Measurements from ENCODE around the gene DUSP28. TPM values are rescaled to one million over a fixed set of nuclear protein-coding genes. Genes with fewer than 3 reads are reported as not detected.

Gene DUSP28
- total RNA-seq, 1 donor from 2014 or later = 6.3 TPM

DNA sequence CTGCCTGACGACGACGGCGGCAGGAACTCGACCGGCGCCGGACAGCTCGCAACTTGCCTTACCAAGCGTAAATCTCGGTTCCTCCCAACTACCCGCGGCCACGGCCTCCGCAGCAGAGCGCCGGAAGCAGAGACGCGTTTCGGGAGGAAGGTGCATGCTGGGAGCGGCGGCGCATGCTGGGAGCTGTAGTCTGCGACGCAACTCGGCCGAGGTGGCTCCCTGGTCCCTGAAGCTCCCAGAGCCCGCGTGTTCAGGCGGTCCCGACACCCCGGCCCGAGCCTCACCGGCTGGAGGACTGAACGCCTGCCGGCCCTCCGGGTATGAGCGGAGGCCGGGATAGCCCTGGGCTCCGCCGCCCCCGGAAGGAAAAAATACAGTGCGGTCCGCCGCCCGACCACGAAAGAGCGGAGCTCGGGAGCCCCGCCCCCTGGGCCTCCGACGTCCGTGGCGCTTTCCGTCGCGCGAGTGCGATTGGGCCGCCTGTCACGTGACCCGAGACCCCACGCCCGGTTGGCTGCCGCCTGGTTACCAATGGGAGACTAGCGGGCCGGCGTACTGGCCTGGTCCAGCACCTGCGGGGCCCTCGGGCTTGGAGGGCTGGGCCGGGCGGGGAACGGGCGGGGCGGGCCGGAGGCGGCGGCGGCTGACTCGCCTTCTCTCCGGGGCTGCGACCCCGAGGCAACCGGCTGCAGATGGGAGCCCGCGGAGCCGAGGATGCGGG is 26.2 kb downstream of the DUSP28 start, which contains the start of gene CAPN10:
CAPN10 (plus strand) TSS at position 537 of the 721 bp plus-strand sequence; CDS start at position 715, 178 bp downstream.
- intact Hi-C loops (cut with micrococcal nuclease) = loop anchor here (1.0 to 10.0 kb wide), 4 partner anchors 20 to 921 kb away; partner anchors contain the start of genes DUSP28 and STK25
- H3K27ac Mint-ChIP-seq = peak within 1 kb of the TSS; percentile 87

GRCh38 chr2:240586919-240587800 is 27.0 kb downstream of the DUSP28 start:
- Mint-ChIP-seq H3K27me3 (no peaks in the 10 kb centered on the region), H3K4me3 (peak overlapping the region; percentile 79), H3K36me3 (ENCODE audit: low read depth) (peaks cover 15% of the 10 kb centered on the region), H3K27ac (peak overlapping the region; percentile 87), H3K4me1 (peaks cover 32% of the 10 kb centered on the region), H3K9me3 (no peaks in the 10 kb centered on the region)
- intact Hi-C loops (cut with micrococcal nuclease) = loop anchor here (1.0 to 10.0 kb wide), 5 partner anchors 21 to 920 kb away; partner anchors contain the start of genes DUSP28 and STK25
- peak; percentile 91 for DNase-seq

More for the DNA sequence above, 26.2 kb downstream of the DUSP28 start, which contains the start of gene CAPN10:
- DNase-seq = peak; percentile 99
- no peaks in the 10 kb centered on the region for H3K27me3 Mint-ChIP-seq
- H3K9me3 Mint-ChIP-seq = no peaks in the 10 kb centered on the region
- peaks cover 32% of the 10 kb centered on the region for H3K4me1 Mint-ChIP-seq
- H3K4me3 Mint-ChIP-seq = peak within 1 kb of the TSS; percentile 95
- H3K36me3 Mint-ChIP-seq (ENCODE audit: low read depth) = peaks cover 16% of the 10 kb centered on the region

DNA sequence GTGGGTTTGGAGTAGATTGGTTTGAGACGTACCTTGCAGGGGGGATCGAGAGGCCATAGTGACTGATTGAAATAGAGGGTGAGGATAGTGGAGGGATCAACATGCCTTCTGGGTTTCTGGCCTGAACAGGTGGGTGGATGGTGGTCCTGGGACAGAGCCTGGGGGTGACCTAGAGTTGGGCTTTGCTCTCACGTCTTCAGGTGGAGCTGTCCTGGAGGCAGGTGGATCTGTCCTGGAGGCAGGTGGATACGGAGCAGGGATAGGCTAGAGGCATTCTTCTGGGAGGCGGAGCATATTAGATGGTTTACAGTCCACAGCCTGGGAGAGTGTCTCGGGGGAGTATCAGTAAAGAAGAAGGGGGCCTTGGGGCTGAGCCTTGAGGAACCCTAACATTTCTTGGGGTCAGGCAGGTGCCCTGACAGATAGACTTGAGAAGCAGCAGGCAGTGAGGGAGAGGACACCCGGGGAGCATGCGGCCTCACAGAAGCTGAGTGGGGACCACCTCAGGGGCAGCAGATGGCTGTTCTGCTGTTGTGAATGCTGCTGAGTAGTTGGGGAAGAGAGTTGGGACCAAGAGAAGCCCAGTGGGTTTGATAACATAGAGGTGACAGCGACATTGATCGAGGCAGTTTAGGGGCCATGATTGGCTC is 28.0 kb downstream of the DUSP28 start:
- intact Hi-C loops (cut with micrococcal nuclease) = loop anchor here (5.0 to 10.0 kb wide), 2 partner anchors 117 to 919 kb away; partner anchors contain the start of gene STK25
- Mint-ChIP-seq H3K4me1 (peaks cover 30% of the 10 kb centered on the region), H3K36me3 (ENCODE audit: low read depth) (peaks cover 17% of the 10 kb centered on the region), H3K4me3 (peak overlapping the region; percentile 79), H3K9me3 (no peaks in the 10 kb centered on the region), H3K27ac (peak overlapping the region; percentile 70), H3K27me3 (no peaks in the 10 kb centered on the region)
- no peak for DNase-seq

- no peaks in the 10 kb centered on the region for H3K27me3 Mint-ChIP-seq
- intact Hi-C loops (cut with micrococcal nuclease) = loop anchor here (5.0 to 10.0 kb wide), 2 partner anchors 116 to 919 kb away; partner anchors contain the start of gene STK25
- peak overlapping the region; percentile 70 for H3K27ac Mint-ChIP-seq
- no peaks in the 10 kb centered on the region for H3K9me3 Mint-ChIP-seq
- peak overlapping the region; percentile 79 for H3K4me3 Mint-ChIP-seq
- H3K36me3 Mint-ChIP-seq (ENCODE audit: low read depth) = peaks cover 17% of the 10 kb centered on the region
- H3K4me1 Mint-ChIP-seq = peaks cover 28% of the 10 kb centered on the region
- DNase-seq = no peak
These were observed 28.5 kb downstream of the DUSP28 start for GRCh38 chr2:240588669-240589068.

- intact Hi-C loops (cut with micrococcal nuclease) = loop anchor here (5.0 to 10.0 kb wide), 2 partner anchors 115 to 918 kb away; partner anchors contain the start of gene STK25
- no peak overlapping the region for H3K27ac Mint-ChIP-seq
- H3K9me3 Mint-ChIP-seq = no peaks in the 10 kb centered on the region
- H3K36me3 Mint-ChIP-seq (ENCODE audit: low read depth) = peaks cover 17% of the 10 kb centered on the region
- H3K4me1 Mint-ChIP-seq = peaks cover 26% of the 10 kb centered on the region
- no peak for DNase-seq
- no peak overlapping the region for H3K4me3 Mint-ChIP-seq
- H3K27me3 Mint-ChIP-seq = no peaks in the 10 kb centered on the region
These were observed 29.2 kb downstream of the DUSP28 start for GRCh38 chr2:240589375-240589774.

- Mint-ChIP-seq H3K36me3 (ENCODE audit: low read depth) (peaks cover 17% of the 10 kb centered on the region), H3K9me3 (no peaks in the 10 kb centered on the region), H3K4me1 (peaks cover 20% of the 10 kb centered on the region), H3K4me3 (no peak overlapping the region), H3K27me3 (no peaks in the 10 kb centered on the region), H3K27ac (no peak overlapping the region)
- no peak for DNase-seq
- intact Hi-C loops (cut with micrococcal nuclease) = loop anchor here (5.0 to 10.0 kb wide), 2 partner anchors 115 to 917 kb away; partner anchors contain the start of gene STK25
These were observed 29.8 kb downstream of the DUSP28 start for GRCh38 chr2:240589850-240590525.

DNA sequence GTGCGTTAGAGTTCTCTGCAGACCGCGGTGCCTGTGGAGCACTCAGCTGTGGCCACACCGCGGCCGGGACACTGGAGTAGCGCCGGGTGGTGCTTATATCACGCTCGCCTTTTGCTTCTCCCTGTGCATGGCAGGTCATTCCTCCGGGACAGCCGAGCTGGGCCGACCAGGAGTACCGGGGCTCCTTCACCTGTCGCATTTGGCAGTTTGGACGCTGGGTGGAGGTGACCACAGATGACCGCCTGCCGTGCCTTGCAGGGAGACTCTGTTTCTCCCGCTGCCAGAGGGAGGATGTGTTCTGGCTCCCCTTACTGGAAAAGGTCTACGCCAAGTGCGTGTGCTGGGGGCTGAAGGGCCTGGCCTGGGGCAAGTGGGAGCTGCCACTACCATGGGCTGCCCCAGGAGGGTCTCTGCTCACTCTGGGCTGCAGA is 30.5 kb downstream of the DUSP28 start:
- Mint-ChIP-seq H3K27ac (no peak overlapping the region), H3K36me3 (ENCODE audit: low read depth) (peaks cover 17% of the 10 kb centered on the region), H3K27me3 (no peaks in the 10 kb centered on the region), H3K4me3 (no peak overlapping the region), H3K9me3 (no peaks in the 10 kb centered on the region), H3K4me1 (peaks cover 20% of the 10 kb centered on the region)
- no peak for DNase-seq
- intact Hi-C loops (cut with micrococcal nuclease) = no loop called here

GRCh38 chr2:240591226-240591625 is 31.1 kb downstream of the DUSP28 start:
- H3K36me3 Mint-ChIP-seq (ENCODE audit: low read depth) = peaks cover 19% of the 10 kb centered on the region
- H3K9me3 Mint-ChIP-seq = no peaks in the 10 kb centered on the region
- no peak for DNase-seq
- H3K4me3 Mint-ChIP-seq = no peak overlapping the region
- no peaks in the 10 kb centered on the region for H3K27me3 Mint-ChIP-seq
- no peak overlapping the region for H3K27ac Mint-ChIP-seq
- H3K4me1 Mint-ChIP-seq = peaks cover 20% of the 10 kb centered on the region
- intact Hi-C loops (cut with micrococcal nuclease) = no loop called here

GRCh38 chr2:240591784-240592183 is 31.6 kb downstream of the DUSP28 start:
- H3K27ac Mint-ChIP-seq = no peak overlapping the region
- peaks cover 19% of the 10 kb centered on the region for H3K36me3 Mint-ChIP-seq (ENCODE audit: low read depth)
- H3K4me1 Mint-ChIP-seq = peaks cover 20% of the 10 kb centered on the region
- intact Hi-C loops (cut with micrococcal nuclease) = no loop called here
- H3K4me3 Mint-ChIP-seq = no peak overlapping the region
- no peaks in the 10 kb centered on the region for H3K27me3 Mint-ChIP-seq
- no peak for DNase-seq
- H3K9me3 Mint-ChIP-seq = no peaks in the 10 kb centered on the region

GRCh38 chr2:240593026-240593702 is 33.0 kb downstream of the DUSP28 start:
- H3K36me3 Mint-ChIP-seq (ENCODE audit: low read depth) = peaks cover 17% of the 10 kb centered on the region
- no peaks in the 10 kb centered on the region for H3K27me3 Mint-ChIP-seq
- H3K4me3 Mint-ChIP-seq = no peak overlapping the region
- H3K9me3 Mint-ChIP-seq = no peaks in the 10 kb centered on the region
- no peak overlapping the region for H3K27ac Mint-ChIP-seq
- DNase-seq = no peak
- intact Hi-C loops (cut with micrococcal nuclease) = no loop called here
- H3K4me1 Mint-ChIP-seq = peaks cover 11% of the 10 kb centered on the region

DNA sequence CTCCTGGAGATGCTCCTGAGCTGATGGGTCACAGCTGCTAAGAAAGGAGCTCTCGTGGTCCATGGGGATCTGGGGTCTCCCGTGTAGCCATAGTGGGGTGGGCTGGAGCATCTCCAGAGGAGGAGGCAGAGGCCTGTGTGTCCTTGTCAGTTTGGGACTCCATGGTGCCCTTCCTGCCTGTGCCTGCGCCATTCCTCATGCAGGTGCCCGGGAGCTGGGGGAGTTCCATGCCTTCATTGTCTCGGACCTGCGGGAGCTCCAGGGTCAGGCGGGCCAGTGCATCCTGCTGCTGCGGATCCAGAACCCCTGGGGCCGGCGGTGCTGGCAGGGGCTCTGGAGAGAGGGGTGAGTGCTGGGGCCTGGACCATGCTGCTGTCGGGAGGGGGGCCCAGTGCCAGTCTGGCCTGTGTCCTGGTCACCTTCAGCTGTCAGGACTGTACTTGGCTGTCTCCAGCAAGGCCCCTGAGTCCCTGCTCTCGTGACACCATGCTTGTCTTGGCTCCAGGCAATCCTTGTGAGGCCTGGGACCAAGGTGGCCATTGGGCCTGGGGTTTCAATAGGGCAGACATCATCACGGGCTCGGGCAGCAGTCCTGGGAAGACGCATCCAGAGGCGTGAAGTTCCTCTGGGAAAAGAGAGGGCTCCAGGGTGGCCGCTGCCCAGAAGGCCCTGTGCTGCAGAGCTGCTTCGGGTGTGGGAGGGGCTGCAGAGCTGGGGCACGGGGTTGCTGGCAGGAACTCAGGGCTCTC is 33.7 kb downstream of the DUSP28 start:
- no peaks in the 10 kb centered on the region for H3K27me3 Mint-ChIP-seq
- peaks cover 14% of the 10 kb centered on the region for H3K36me3 Mint-ChIP-seq (ENCODE audit: low read depth)
- no peak overlapping the region for H3K4me3 Mint-ChIP-seq
- peaks cover 4% of the 10 kb centered on the region for H3K4me1 Mint-ChIP-seq
- H3K9me3 Mint-ChIP-seq = no peaks in the 10 kb centered on the region
- intact Hi-C loops (cut with micrococcal nuclease) = no loop called here
- H3K27ac Mint-ChIP-seq = no peak overlapping the region
- no peak for DNase-seq
